GM12874 (cell line): ENCODE results near the gene PIGW.

Experiments used
- CTCF ChIP-seq: IDR thresholded peaks from 2 replicates; pipeline ENCODE4 v1.5.1; 2011; ENCODE audit warnings: low read depth, mild to moderate bottlenecking, control low read depth, low read length, moderate library complexity; ENCODE audit not compliant: insufficient read depth

Gene PIGW

GRCh38 chr17:36544044-36544306 is 9.2 kb downstream of the PIGW start:
- TF ChIP-seq CTCF = 0 out of 2 replicates have a peak, but pooled peaks have one; percentile 17

GRCh38 chr17:36544307-36545076 is 9.7 kb downstream of the PIGW start, which contains the start of gene GGNBP2:
GGNBP2 (plus strand) TSS chr17:36544919; CDS start chr17:36545725, 806 bp downstream.
- no peak for TF ChIP-seq CTCF

- TF ChIP-seq CTCF = no peak
These were observed 10.3 kb downstream of the PIGW start for GRCh38 chr17:36545077-36545464.

GRCh38 chr17:36545465-36546417 is 11.0 kb downstream of the PIGW start:
- TF ChIP-seq CTCF = 0 out of 2 replicates have a peak, but pooled peaks have one; percentile 13

GRCh38 chr17:36546418-36547093 is 11.8 kb downstream of the PIGW start:
- TF ChIP-seq CTCF = no peak

GRCh38 chr17:36547776-36548175 is 13.0 kb downstream of the PIGW start:
- TF ChIP-seq CTCF = no peak
